ENCODE data around the gene STRIP1.

DNA sequence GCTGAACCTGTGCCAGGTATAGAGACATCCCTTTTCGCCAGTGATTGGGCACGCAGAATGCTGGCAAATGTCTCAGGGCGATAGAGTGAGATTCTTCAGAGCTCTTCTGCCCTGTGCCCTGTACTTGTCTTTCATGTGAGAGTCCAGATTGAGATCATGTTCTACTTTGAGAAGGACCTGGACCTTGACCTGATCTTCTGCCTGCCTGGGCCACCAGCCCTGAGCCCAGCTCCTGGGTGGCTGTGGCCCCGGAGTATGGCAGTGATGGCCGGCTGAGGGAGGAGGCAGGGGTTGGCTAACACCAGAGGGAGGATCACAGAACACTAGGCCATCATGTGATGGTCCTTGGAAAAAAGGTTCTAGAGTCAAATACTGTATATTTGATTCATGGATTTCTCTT lies 13.8 kb downstream of the STRIP1 start:
- TF ChIP-seq, protein P1, sequence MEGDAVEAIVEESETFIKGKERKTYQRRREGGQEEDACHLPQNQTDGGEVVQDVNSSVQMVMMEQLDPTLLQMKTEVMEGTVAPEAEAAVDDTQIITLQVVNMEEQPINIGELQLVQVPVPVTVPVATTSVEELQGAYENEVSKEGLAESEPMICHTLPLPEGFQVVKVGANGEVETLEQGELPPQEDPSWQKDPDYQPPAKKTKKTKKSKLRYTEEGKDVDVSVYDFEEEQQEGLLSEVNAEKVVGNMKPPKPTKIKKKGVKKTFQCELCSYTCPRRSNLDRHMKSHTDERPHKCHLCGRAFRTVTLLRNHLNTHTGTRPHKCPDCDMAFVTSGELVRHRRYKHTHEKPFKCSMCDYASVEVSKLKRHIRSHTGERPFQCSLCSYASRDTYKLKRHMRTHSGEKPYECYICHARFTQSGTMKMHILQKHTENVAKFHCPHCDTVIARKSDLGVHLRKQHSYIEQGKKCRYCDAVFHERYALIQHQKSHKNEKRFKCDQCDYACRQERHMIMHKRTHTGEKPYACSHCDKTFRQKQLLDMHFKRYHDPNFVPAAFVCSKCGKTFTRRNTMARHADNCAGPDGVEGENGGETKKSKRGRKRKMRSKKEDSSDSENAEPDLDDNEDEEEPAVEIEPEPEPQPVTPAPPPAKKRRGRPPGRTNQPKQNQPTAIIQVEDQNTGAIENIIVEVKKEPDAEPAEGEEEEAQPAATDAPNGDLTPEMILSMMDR (IDR thresholded peaks at IDR 0.05 in 8 of 11, conservative IDR thresholded peaks at IDR 0.05 in 3 of 11): no peak
- TF ChIP-seq POLR2A (IDR thresholded peaks at IDR 0.05) (no peak), POLR2AphosphoS5 (IDR thresholded peaks at IDR 0.05) (no peak)
